CD4-positive, alpha-beta T cell treated with Interleukin-10 for 1 hour (primary cell): ENCODE measurements around the gene SLC22A2.

Experiments
- DNase-seq: peaks from one replicate; pipeline ENCODE4 v3.0.0-alpha.2; 2020

The SLC22A2 gene

GRCh38 chr6:160273196-160273595, 14.6 kb upstream of the SLC22A2 start:
- no peak for DNase-seq

GRCh38 chr6:160272707-160273106, 14.1 kb upstream of the SLC22A2 start:
- no peak for DNase-seq

GRCh38 chr6:160270347-160270746, 11.7 kb upstream of the SLC22A2 start:
- DNase-seq = no peak

- DNase-seq = no peak
Observed at GRCh38 chr6:160269771-160270170, 11.2 kb upstream of the SLC22A2 start.

DNA sequence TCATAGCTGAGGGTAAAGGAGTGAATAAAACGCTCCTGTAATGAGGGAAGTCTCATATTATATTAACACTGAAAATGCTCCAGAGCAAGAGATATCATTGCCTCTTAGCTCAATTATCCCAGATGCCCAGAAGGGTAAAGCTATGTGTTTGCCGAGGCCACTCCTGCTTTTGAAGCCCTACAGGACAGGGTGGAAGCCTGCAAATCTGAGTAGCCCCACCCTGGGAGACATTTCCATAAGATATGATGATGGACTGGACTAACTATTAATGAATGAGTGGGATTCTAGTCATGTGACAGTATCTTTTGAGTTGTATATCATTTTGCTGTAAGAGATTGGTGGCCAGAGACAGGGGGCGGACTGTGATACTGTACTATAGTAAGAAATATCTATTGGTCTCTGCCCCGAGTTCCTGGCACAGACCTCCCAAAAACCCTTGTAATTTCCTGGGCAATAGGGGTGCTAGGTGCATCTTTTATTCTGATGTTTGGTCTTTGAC, 10.5 kb upstream of the SLC22A2 start:
- no peak for DNase-seq

- DNase-seq = no peak
Observed at GRCh38 chr6:160267102-160267501, 8.5 kb upstream of the SLC22A2 start.

- no peak for DNase-seq
Observed at GRCh38 chr6:160265869-160266476, 7.4 kb upstream of the SLC22A2 start.

- DNase-seq = no peak
Observed at GRCh38 chr6:160264061-160264612, 5.5 kb upstream of the SLC22A2 start.

- no peak for DNase-seq
Observed at GRCh38 chr6:160263196-160263939, 4.7 kb upstream of the SLC22A2 start.

DNA sequence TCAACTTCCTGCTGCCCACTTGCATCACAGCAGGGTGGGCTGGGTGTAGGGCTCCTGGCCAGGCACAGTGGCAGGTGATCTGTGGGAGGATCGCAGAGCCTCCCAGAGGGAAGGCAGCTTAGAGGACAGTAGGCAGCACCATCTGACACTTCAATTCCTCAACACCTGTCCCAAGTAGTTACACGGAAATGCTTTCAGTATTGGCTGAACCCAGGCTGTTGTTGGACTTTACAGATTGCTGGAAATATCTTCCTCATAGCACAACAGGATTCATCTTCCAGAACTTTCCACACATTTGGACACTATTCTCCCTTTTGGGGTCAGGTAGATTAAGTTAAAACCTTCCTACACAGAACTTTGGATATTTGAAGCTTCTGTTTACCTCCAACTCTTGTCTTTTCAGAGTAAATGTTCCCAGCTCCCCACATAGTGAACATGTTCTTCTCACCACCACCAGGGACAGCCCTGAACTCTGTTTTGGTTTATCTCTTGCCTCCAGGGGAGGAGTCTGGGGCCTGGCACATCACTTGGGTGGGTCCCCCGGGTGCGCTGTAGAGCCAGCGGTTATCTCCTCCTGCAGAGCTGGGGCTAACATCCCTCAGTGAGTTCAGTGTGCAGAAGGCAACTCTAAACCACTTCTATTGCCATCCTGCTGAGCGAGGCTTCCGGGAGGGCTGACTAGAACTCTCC, 3.5 kb upstream of the SLC22A2 start:
- no peak for DNase-seq

DNA sequence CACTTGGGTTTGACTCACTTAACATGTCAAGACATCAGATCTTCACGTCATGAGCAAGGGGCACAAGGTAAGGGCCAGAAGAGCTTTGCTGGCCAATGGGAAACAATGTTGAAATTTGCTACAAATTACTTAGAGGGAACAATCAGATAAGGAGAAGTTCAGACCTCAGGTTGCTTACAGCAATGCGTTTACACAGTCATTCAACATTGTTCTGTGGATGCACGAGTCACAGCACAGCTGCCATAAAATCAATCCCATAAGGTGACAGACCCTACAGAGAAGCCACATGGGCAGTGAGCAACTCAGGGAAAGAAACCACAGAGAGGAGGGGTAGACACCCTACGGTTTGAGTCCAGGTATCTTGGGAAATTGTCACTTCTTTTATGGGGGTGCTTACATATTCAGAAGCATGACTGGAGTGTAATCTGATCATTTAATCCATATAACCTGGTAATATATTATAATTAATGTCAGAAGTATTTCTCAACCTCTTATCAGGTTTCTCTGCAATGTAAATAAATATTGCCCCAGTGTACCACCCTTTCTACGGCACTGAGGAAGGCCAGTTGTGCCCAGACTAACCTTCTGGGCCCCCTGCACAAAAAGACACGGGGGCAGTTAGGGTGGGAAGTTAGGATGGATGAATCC, 2.3 kb upstream of the SLC22A2 start:
- DNase-seq = no peak

DNA sequence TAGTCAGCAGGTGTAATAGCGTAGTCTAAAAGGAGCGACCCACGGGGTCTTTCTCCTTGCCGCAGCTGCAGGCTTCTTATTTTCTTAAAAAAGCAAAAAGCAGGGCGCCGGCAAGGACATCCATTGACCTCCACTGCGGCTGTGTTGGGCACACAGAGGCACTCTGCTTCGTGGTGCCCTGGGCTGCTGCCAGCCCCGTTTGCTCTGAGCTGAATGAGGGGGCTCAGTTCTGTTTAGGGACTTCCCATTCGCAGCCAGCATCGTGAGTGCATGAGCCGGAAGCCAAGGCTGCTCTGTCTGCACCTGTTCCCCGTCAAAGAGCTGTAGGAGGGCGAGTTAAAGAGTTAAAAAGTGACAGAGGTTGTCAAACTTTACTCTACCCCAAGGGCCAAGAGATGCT, 1.7 kb upstream of the SLC22A2 start:
- no peak for DNase-seq

DNA sequence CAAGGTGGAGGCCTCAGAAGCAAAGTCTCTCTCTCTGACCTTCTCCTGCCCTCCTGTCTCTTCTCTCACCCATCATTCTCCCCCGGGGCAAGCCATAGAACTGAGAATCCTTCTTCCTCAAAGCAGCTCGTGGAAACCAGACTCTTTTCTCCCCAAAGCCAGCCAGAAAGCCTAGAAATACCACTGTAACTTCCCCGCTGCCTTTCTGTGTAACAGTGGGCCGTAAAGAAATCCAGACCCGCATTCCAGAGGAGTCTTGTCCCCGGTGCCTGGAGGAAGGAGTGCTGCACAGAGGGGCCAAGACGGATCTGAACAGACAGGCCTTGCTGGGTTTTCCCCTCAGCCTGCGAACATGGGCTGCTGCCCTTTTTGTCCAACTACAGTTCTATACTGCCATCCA, 977 bp upstream of the SLC22A2 start:
- DNase-seq = no peak

DNA sequence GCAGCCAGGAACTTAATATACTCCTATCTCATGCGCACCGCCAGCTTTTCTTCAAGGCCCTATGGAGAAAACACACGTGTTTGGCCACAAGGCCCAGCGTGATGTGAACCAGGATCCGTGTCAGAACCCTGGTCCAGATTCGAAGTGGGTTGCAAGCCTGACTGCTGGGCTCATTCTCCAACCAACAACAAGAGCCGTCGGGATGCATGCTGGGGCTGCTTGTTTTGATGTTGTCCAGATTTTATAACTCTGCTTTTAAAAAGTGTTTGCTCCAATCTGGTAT, 463 bp upstream of the SLC22A2 start:
- no peak for DNase-seq

GRCh38 chr6:160256445-160256844, 2.2 kb downstream of the SLC22A2 start:
- DNase-seq = no peak

- no peak for DNase-seq
Observed at GRCh38 chr6:160254467-160255312, 3.9 kb downstream of the SLC22A2 start.

GRCh38 chr6:160253714-160254113, 4.9 kb downstream of the SLC22A2 start:
- no peak for DNase-seq

GRCh38 chr6:160253292-160253691, 5.3 kb downstream of the SLC22A2 start:
- no peak for DNase-seq

- DNase-seq = no peak
Observed at GRCh38 chr6:160252073-160252813, 6.4 kb downstream of the SLC22A2 start.

DNA sequence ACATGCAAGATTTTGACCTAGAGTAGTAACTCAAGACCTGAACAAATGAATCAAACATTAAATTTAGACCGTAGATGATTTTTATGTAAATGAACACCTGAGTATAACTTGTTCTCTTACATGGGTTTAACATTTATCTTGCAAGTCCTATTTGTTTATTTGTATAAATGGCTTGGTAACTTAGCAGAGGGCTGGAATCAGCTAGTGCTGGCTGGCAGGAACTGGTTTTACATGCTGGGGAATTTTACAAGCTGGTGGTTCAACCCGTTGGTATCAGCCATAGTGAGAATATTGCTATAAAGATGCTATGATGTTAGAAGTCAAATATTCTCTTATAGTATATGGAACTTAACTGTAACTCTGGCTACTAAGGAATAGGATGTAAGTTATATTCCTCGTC, 8.9 kb downstream of the SLC22A2 start:
- DNase-seq = no peak

- no peak for DNase-seq
Observed at GRCh38 chr6:160248538-160248937, 10.1 kb downstream of the SLC22A2 start.

GRCh38 chr6:160247457-160247883, 11.2 kb downstream of the SLC22A2 start:
- no peak for DNase-seq
